Smooth muscle cell (in vitro differentiated cells): ENCODE results near the gene DENND6B. TPM values are rescaled to one million over a fixed set of nuclear protein-coding genes. Genes with fewer than 3 reads are reported as not detected.

Experiments
- DNase-seq: peaks from one replicate; lab custom pipeline; 2025; ENCODE audit not compliant: unreplicated experiment; lab: John Stamatoyannopoulos, UW
- H2AFZ ChIP-seq: fragments of 200-600 bp; sonication (generic); 2 replicates; pipeline ENCODE4 v1.6.0; 2016; ENCODE audit warnings: antibody characterized with exemption, low read depth, mild to moderate bottlenecking
- H3F3A ChIP-seq: fragments of 200-600 bp; sonication (generic); 2 replicates; pipeline ENCODE4 v1.6.0; 2017; ENCODE audit warnings: antibody characterized with exemption, low read depth
- H3K27ac ChIP-seq: fragments of 200-600 bp; sonication (generic); 2 replicates; pipeline ENCODE4 v1.5.1; 2016; ENCODE audit warnings: low read depth, mild to moderate bottlenecking
- H3K27me3 ChIP-seq: fragments of 200-600 bp; sonication (generic); 2 replicates; pipeline ENCODE4 v1.6.1; 2016; ENCODE audit warnings: low read depth, mild to moderate bottlenecking
- H3K36me3 ChIP-seq: fragments of 200-600 bp; sonication (generic); 2 replicates; pipeline ENCODE4 v1.5.1; 2016; ENCODE audit warnings: low read depth
- H3K4me1 ChIP-seq: fragments of 200-600 bp; sonication (generic); 2 replicates; pipeline ENCODE4 v1.5.1; 2016; ENCODE audit warnings: low read depth
- H3K4me2 ChIP-seq: fragments of 200-600 bp; sonication (generic); 2 replicates; pipeline ENCODE4 v1.6.0; 2016; ENCODE audit warnings: mild to moderate bottlenecking
- H3K4me3 ChIP-seq: fragments of 200-600 bp; sonication (generic); 2 replicates; pipeline ENCODE4 v1.5.1; 2016; ENCODE audit warnings: mild to moderate bottlenecking
- H3K79me2 ChIP-seq: fragments of 200-600 bp; sonication (generic); 2 replicates; pipeline ENCODE4 v1.6.0; 2016; ENCODE audit warnings: low read depth, mild to moderate bottlenecking
- H3K9ac ChIP-seq: fragments of 200-600 bp; sonication (generic); 2 replicates; pipeline ENCODE4 v1.6.0; 2016; ENCODE audit warnings: low read depth
- H3K9me3 ChIP-seq: fragments of 200-600 bp; sonication (generic); replicated peaks from 2 replicates; pipeline ENCODE4 v1.5.1; 2016; ENCODE audit warnings: low read depth
- H4K20me1 ChIP-seq: fragments of 200-600 bp; sonication (generic); 2 replicates; pipeline ENCODE4 v1.6.0; 2016; ENCODE audit warnings: low read depth
- WGBS: methylation state at CpG from one replicate; pipeline ENCODE4 v1.1.7; 2016; ENCODE audit warnings: low lambda C conversion rate; 5-methylcytosine and 5-hydroxymethylcytosine counted together
- polyA plus RNA-seq: library from polyadenylated mRNA; unstranded; fragments of >200 nt; fragmentation: Nextera tagmentation; extraction: Ambion mirVana; gene quantifications from 2 replicates; pipeline ENCODE4 v1.2.1, GENCODE V29; 2016
- total RNA-seq: library from RNA; depleted of rRNA; stranded (reverse); fragments of >200 nt; gene quantifications from 2 replicates; pipeline ENCODE4 v1.2.3, GENCODE V29; 2014
- TF ChIP-seq, protein P1 (sequence below): fragments of 200-600 bp; sonication (generic); IDR thresholded peaks from 2 replicates; pipeline ENCODE4 v1.5.1; 2017; ENCODE audit warnings: borderline replicate concordance, mild to moderate bottlenecking, antibody characterized with exemption; ENCODE audit not compliant: insufficient read depth, poor library complexity, severe bottlenecking

Gene DENND6B
- total and polyA plus RNA-seq, 2 experiments from 2014 or later = 3.1 to 7.8 TPM

DNA sequence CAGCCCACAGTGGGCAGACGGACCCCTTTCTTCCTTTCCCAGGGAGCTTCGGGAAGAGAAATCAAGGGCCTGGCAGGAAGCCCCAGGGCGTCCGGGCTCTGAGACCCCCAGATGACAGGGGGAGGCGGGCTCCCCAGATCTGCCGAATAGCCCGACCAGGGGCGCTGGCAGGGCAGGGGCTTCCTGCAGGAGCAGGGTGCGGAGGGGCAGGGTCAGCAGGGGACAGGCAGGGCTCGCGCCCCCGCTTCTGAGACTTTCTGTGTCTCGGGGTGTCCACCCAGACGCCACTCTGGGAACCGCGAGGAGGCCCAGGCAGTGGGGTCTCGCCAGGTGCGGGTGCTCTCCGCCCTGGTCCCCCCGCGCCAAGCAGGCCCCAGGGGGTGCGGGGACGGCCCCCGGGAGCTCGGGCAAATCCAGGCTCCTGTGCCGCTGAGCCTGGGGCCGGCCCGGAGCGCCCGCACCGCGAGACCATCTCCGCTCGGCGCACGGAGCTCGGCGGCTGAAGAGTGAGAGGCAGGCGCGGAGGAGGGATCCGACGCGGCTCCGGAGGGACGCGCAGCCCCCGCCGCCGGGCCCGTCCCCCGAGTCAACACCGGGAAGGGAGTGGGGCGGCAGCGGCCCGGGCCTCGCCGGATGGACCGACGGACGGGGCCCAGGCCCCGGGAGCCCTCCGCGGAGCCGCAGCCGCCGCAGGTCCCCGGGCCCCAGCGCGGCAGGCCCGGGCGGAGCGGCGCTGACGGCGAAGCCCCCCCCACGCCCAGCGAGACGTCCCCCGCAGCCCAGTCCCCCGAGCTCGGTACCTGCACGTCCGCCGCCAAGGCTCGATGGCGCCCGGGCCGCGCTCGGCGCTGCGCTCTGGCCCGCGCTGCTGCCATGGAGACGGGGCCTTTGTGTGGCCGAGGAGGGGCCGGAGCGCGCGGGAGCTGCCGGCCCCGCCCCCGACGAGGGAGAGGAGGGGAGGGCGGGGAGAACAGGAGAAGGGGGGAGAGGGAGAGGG lies 19.8 kb downstream of the DENND6B start, which contains the start of gene PLXNB2:
PLXNB2 (minus strand) TSS at position 894 of the 997 bp plus-strand sequence. CDS start 17,062 bp downstream, outside the sequence.
- Histone ChIP-seq H3K4me1 (peaks cover 30% of the 10 kb centered on the region), H3F3A (peaks cover 34% of the 10 kb centered on the region), H3K79me2 (peaks cover 49% of the 10 kb centered on the region), H2AFZ (no peak within 1 kb of the TSS), H3K27ac (peak within 1 kb of the TSS; percentile 96), H3K4me3 (peak within 1 kb of the TSS; percentile 94), H3K9ac (peak within 1 kb of the TSS; percentile 99), H3K9me3 (no peaks in the 10 kb centered on the region), H3K4me2 (peak within 1 kb of the TSS; percentile 100), H4K20me1 (peaks cover 32% of the 10 kb centered on the region), H3K27me3 (no peaks in the 10 kb centered on the region), H3K36me3 (no peaks in the 10 kb centered on the region)
- no peak for DNase-seq
- 2% methylated on average over 79 of the region's 105 CpGs for WGBS
- TF ChIP-seq, protein P1, sequence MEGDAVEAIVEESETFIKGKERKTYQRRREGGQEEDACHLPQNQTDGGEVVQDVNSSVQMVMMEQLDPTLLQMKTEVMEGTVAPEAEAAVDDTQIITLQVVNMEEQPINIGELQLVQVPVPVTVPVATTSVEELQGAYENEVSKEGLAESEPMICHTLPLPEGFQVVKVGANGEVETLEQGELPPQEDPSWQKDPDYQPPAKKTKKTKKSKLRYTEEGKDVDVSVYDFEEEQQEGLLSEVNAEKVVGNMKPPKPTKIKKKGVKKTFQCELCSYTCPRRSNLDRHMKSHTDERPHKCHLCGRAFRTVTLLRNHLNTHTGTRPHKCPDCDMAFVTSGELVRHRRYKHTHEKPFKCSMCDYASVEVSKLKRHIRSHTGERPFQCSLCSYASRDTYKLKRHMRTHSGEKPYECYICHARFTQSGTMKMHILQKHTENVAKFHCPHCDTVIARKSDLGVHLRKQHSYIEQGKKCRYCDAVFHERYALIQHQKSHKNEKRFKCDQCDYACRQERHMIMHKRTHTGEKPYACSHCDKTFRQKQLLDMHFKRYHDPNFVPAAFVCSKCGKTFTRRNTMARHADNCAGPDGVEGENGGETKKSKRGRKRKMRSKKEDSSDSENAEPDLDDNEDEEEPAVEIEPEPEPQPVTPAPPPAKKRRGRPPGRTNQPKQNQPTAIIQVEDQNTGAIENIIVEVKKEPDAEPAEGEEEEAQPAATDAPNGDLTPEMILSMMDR = no peak

DNA sequence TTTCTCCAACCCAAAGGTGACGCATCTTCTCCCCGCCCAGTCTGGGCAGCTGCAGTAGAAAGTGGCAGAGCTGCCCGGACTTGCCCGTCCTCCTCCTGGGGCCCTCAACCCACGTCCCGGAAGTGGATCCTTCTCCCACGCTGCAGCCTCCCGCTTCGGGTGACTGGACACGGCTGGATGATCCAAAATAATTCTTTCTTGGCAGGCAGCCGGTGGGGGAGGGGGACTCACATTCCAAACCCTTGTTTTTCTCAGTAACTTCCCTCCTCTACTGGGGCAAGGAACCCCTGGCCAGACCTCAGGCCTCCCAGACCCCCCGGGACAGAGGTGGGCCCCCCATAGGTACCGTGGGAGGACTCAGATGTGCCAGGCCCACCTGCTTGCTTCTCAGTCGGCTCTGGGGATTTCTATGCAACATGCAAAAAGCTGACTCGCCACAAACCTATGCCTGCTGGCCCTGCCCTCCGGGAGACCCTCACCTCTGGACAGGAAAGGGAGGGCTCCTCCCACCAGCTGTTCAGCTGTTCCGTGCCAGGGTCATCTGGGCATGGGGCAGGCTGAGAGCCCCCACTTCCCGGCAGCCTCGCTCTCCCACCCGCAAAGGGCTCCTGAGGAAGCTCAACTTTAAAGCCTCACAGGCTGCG lies 20.8 kb downstream of the DENND6B start:
- peak; percentile 78 for DNase-seq
- H3K4me1 ChIP-seq = peaks cover 36% of the 10 kb centered on the region
- peaks cover 34% of the 10 kb centered on the region for H3F3A ChIP-seq
- no peaks in the 10 kb centered on the region for H3K9me3 ChIP-seq
- peak overlapping the region; percentile 94 for H3K4me3 ChIP-seq
- TF ChIP-seq, protein P1 = no peak
- H3K36me3 ChIP-seq = no peaks in the 10 kb centered on the region
- H3K79me2 ChIP-seq = peaks cover 59% of the 10 kb centered on the region
- peaks cover 42% of the 10 kb centered on the region for H4K20me1 ChIP-seq
- peak overlapping the region; percentile 100 for H3K4me2 ChIP-seq
- H3K27ac ChIP-seq = peak overlapping the region; percentile 96
- peak overlapping the region; percentile 99 for H3K9ac ChIP-seq
- 4% methylated on average over 21 of the region's 21 CpGs for WGBS
- no peak overlapping the region for H2AFZ ChIP-seq
- no peaks in the 10 kb centered on the region for H3K27me3 ChIP-seq

DNA sequence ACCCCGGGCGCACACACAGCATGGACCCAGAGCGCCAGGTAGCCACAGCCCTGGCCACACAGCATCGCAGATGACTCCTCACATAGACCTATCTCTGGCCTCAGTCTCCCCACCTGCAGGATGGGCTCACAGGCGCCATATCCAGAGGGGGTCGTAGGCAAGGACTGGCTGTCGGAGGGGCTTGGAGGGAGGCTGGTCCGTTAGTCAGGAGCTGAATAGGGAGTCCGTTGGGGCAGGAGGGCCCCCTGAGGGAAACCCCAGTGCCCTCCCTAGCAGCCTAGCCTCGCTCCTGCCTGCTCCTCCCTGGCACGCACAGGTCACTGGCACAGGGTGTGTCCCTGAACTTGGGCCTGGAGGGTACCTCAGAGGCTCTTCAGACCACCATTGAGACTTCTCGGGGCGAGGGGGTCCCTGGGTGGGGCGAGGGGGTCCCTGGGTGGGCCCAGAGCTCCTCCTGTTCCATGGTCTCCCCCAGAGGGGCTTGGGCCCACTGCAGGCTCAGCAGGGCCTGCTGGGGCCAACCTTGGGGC lies 21.4 kb downstream of the DENND6B start:
- H3K27ac ChIP-seq = peak overlapping the region; percentile 96
- H3K4me1 ChIP-seq = peaks cover 40% of the 10 kb centered on the region
- H3K9me3 ChIP-seq = no peaks in the 10 kb centered on the region
- DNase-seq = no peak
- 87% methylated on average over 14 of the region's 14 CpGs for WGBS
- H3K27me3 ChIP-seq = no peaks in the 10 kb centered on the region
- peak overlapping the region; percentile 100 for H3K4me2 ChIP-seq
- no peak overlapping the region for H2AFZ ChIP-seq
- peaks cover 65% of the 10 kb centered on the region for H3K79me2 ChIP-seq
- peaks cover 48% of the 10 kb centered on the region for H4K20me1 ChIP-seq
- H3K36me3 ChIP-seq = no peaks in the 10 kb centered on the region
- H3K9ac ChIP-seq = peak overlapping the region; percentile 99
- peaks cover 34% of the 10 kb centered on the region for H3F3A ChIP-seq
- TF ChIP-seq, protein P1 = no peak
- peak overlapping the region; percentile 94 for H3K4me3 ChIP-seq
